Upper lobe of left lung (tissue), 4 donors: ENCODE data around the gene TBC1D1.

ENCODE experiments used
- CTCF ChIP-seq, 6 experiments: fragments of 450-650 bp in 4 of 6; fragments of 200-600 bp in 2 of 6; sonication (generic) in 2 of 6; IDR thresholded peaks; one replicate each; pipeline ENCODE4 v1.5.1; 2016 to 2019; ENCODE audit warnings: antibody characterized with exemption in 6 of 6
- EP300 ChIP-seq, 4 donors: sonication (generic); formaldehyde crosslinking; IDR thresholded peaks; one replicate each; pipeline ENCODE4 v1.5.1; 2017; ENCODE audit warnings: antibody characterized with exemption in 4 of 4, control low read depth in 2 of 4
- POLR2A ChIP-seq, 4 donors: fragments of 450-650 bp; IDR thresholded peaks; one replicate each; pipeline ENCODE4 v1.5.1; 2016 to 2017; ENCODE audit warnings: antibody characterized with exemption in 4 of 4, mild to moderate bottlenecking in 2 of 4
- POLR2AphosphoS5 ChIP-seq, 2 donors: sonication (generic); formaldehyde crosslinking; IDR thresholded peaks; one replicate each; pipeline ENCODE4 v1.5.1; 2017; ENCODE audit warnings: antibody characterized with exemption in 2 of 2

GRCh38 chr4:38100474-38101255 lies 209.8 kb downstream of the TBC1D1 start:
- TF ChIP-seq CTCF (IDR thresholded peaks at IDR 0.05) (no peak), POLR2A (IDR thresholded peaks at IDR 0.05) (no peak), POLR2AphosphoS5 (IDR thresholded peaks at IDR 0.05) (no peak), EP300 (IDR thresholded peaks at IDR 0.05) (no peak)
